Hematopoietic multipotent progenitor cell treated with erythropoietin and hydrocortisone succinate and interleukin-3 and kit ligand, for 6 days (in vitro differentiated cells): Measurements from ENCODE around the gene NUDT5.
A peak's percentile ranks its signal among the peaks of the same experiment; 100 is the strongest.
"Not testable (repeated sequence)": the region's sequence is repeated elsewhere in the genome, so short reads cannot be mapped to it uniquely, and the experiment has no call there.

Experiments
- DNase-seq: peaks from one replicate; pipeline ENCODE4 v3.0.0-alpha.2; 2015

Gene NUDT5

DNA sequence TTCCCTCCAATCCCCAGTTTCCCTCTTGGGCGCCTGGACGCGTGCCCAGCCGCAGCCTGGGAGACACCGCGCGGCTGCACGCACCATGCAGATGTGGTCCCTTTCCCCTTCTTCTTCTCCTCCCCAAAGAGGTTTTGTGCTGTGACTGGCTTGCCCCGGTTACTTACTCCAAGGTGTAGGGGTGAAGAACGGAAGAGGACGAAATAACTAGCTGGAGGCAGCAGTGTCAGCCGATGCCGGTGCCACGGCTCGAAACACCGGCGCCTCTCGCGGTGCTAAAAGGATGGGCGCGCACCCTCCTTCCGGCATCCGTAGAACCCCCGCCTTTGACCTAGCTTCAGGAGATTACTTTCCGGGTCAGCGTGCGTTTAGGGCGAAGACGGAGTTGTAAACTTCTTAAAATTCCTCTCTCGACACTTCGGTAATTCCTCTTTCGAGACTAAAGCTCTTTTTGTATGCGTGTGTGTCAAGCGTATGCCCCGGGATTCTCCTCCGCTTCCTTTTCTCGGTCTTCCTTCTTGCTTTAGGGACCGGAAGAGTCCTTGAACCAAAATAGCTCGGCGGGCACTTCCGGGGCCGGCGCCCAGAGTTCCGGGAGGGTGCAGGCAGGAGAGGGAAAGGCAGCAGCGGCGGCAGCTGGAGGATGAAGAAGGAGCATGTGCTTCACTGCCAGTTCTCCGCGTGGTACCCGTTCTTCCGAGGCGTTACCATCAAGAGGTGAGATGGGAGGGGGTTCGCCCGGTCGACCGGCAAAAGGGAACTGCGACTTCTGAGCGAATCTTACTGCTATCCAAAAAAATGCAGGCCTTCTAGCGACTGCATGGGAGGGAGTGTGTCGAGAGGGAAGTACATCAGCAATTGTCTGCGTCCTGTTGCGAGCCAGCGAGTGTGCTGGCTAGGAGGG lies at the start of gene NUDT5, which contains the start of gene CDC123:
NUDT5 (minus strand) TSS at position 289 of the 904 bp plus-strand sequence. CDS start 9,600 bp downstream, outside the sequence.
CDC123 (plus strand) TSS at position 586 of the 904 bp plus-strand sequence; CDS start at position 644, 58 bp downstream.
- DNase-seq: peak; percentile 95

DNA sequence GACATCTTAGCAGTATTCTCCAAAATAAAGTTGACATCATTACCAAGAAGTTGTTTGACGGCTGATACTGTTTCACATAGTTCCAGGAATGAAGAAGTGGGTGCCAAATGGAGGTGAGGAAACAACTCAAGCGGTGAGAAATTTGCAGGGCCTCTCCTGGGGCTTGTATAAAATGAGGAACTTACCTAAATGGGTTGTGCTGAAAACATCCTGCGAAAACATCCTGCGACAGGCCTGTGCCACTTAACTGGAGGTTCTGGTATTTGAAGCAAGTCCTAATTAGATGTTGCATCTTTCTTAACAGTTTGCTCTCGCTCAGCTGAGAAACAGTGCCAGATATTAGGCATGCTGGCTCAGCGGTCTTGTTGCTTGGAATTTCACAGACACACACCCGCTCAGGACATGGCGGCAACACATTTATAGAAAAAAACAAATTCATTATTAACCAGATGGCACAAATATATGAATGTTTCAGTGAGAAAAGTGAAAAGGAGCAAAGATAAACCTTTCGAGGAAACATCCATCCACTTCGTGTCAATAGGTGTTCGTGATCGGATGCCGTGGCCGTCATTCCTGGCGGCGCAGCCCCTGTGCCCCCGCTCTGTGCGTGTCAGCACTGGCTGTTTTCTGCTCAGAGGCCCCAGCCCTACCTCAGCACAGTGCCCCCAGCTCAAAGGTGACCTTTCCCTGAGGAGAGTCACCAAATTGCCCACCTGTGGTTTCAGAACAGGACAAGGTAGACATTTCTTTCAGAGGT lies 48.4 kb upstream of the NUDT5 start:
- DNase-seq: peak; percentile 66

DNA sequence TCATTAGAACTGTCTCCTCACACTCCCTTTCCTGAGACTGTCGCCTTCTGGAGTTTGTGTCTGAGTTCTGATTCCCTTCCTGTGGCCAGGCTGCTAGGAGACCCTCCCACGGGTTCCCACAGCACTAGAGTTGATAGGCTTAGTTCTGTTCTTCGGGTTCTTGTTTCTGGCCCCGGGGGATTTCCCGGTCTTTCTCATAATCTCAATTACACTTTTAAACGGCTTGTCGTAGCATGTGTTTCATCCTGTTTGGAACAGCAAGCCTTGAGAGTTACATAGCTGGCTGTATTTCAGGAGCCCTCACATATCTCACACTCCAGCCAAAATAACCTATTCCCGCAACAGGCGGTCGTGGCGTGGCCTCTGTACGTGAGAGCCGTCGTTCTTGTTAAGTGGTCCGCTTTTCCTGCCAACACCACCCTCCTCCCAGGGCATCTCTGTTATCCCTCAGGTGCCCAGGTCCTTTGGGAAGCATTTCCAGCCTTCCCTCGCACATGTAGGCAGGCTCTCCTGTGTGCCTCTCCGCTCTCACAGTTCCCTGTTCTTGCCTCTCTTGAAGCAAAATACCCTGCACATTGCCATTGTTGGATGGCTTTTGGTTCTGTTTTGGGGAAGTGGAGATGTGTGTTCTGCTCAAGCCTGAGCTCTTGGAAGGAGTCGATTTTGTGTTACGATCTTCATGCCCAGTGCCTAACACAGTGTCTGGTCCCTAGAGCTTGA lies 46.3 kb upstream of the NUDT5 start:
- no peak for DNase-seq

DNA sequence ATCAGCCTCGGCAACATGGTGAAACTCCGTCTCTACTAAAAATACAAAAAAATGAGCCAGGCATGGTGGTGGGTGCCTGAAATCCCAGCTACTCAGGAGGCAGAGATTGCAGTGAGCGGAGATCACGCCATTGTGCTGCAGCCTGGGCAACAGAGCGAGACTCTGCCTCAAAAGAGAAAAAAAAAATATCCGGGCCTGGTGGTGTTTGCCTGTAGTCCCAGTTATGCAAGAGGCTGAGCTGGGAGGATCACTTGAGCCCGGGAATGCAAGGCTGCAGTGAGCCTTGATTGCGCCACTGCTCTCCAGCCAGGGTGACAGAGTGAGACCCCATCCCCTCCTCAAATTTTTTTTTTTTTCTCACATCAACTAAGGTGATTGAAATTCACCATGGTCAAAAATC lies 43.1 kb upstream of the NUDT5 start:
- no peak for DNase-seq

DNA sequence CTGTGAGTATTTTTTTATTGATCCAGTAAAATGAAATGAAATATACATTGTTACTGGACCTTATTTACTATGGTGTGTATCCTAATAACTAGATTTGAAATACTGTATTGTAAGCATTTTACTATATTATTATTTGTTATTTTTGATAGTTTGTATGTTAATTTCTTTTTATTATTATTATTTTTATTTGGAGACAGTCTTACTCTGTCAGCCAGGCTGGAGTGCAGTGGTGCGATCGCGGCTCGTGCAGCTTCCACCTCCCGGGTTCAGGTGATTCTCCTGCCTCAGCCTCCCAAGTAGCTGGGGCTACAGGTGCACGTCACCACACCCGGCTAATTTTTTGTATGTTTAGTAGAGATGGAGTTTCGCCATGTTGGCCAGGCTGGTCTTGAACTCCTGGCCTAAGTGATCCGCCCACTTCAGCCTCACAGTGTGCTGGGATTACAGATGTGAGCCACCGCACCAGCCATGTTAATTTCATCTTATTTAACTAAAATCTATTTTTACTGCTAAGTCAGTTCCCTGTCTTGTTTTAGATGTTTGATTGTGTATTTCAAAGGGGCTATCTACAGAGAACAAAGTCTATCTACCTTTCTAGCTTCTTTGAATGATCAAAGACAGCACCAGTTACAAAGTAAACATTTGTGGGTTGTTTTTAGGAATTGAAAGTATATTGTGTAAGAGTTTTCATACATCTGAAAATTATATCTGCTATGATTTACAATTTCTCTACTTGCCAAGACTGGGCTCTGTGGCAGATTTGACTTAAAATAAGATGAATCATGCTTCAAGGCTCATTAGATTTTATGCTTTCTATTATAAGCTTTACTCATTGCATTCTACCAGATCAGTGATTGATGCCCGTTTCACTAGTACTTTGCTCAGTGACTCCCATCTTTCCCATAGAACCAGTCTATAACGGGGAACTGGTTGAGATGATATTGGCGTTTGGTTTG lies 41.9 kb upstream of the NUDT5 start:
- no peak for DNase-seq

DNA sequence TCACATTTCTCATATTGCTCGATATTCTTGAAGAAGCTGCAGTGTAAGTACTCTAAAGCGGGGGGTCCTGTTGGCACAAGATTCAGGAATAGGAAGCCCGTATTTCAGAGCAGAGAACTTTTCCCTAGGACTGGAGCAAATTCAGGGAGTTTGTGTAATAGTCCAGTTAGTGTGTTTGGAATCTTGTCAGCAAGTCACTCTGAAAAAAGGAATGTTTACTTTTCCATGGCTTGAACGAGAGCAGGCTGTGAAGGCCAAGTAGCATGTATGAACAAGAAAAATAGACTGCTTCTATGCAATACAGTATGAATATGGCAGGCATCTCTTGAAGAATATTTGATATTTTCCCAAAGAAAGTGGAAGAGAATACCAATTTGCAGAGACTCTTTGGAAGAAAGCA lies 40.1 kb upstream of the NUDT5 start:
- DNase-seq: no peak

- DNase-seq: no peak
Observed at GRCh38 chr10:12235116-12235694, 39.5 kb upstream of the NUDT5 start.

- not testable (repeated sequence) for DNase-seq
Observed at GRCh38 chr10:12234687-12235086, 39.0 kb upstream of the NUDT5 start.

DNA sequence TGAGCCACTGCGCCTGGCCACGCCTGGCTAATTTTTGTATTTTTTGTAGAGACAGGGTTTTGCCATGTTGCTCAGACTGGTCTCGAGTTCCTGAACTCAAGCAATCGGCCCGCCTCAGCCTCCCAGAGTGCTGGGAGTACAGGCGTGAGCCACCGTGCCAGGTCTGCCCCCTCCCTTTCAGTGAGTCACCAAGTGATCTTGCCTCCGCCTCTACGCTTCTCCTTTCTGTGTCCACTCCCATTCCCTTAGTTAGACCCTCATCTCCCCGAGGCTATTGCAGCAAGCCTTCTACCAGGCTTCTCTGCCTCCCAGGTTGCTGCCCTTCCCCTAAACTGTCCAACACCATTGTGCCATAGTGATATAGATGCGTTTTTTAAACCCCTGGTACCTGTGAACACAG lies 33.2 kb upstream of the NUDT5 start:
- no peak for DNase-seq

- DNase-seq: not testable (repeated sequence)
Observed at GRCh38 chr10:12226438-12226837, 30.7 kb upstream of the NUDT5 start.

DNA sequence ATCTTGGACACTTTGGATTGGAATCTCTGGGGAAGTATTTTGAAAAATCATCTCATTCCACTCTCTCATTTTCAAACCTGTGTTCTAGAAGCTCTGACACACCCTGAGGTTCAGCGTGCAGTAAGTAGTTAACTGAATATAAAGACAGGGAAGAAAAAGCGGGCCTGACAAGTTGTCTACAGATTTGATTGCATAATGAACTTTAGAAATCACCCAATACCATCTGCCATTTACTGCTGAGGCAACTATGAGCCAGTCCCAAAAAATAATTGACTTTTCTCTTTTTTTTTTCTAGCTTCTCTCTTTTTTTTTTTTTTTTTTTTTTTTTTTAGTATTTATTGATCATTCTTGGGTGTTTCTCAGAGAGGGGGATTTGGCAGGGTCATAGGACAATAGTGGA lies 29.8 kb upstream of the NUDT5 start:
- no peak for DNase-seq

GRCh38 chr10:12221323-12222298 lies 25.9 kb upstream of the NUDT5 start:
- peak; percentile 61 for DNase-seq

DNA sequence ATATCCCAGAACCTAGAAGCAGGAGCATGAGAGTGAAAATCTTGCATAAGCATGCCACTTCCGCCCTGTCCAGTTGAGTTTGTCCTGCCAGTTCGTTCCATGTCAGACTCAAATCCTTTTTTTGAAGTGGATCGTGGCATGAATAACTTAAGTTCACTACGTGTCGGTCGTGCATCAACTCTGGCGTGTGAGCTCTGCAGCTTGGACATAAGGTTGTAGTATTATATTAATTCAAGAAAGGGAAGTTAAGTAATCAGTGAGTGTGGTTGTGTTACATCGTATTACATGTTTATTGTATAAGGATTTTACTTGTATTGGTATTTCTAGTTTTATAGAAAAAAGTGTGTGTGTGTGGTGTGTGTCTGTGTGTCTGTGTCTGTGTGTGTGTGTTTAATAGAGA lies 23.3 kb upstream of the NUDT5 start:
- DNase-seq: no peak

GRCh38 chr10:12214763-12215218 lies 19.1 kb upstream of the NUDT5 start:
- peak; percentile 94 for DNase-seq

- DNase-seq: no peak
Observed at GRCh38 chr10:12214093-12214492, 18.4 kb upstream of the NUDT5 start.

- no peak for DNase-seq
Observed at GRCh38 chr10:12213621-12214020, 17.9 kb upstream of the NUDT5 start.

DNA sequence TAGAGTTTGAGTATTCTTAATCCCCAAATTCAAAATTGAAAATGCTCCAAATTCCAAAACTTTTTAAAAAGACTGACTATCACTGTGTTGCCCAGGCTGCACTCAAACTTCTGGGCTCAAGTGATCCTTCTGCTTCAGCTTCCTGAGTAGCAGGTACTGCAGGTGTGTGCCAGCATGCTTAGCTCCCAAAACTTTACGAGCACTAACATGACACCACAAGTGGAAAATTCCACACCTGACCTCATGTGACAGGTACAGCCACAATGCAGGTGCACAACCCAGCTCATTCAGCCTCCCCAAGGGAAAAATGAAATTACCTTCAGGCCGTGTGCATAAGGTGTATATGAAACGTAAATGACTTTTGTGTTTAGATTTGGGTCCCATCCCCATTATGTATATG lies 16.8 kb upstream of the NUDT5 start:
- DNase-seq: no peak

- peak; percentile 89 for DNase-seq
Observed at GRCh38 chr10:12208460-12208859, 12.8 kb upstream of the NUDT5 start.

GRCh38 chr10:12207114-12207513 lies 11.4 kb upstream of the NUDT5 start:
- no peak for DNase-seq

- no peak for DNase-seq
Observed at GRCh38 chr10:12205082-12205481, 9.4 kb upstream of the NUDT5 start.
